RPMI7951 (cell line): ENCODE data around the gene THSD1. TPM values are rescaled to one million over a fixed set of nuclear protein-coding genes. Genes with fewer than 3 reads are reported as not detected.
A peak's percentile ranks its signal among the peaks of the same experiment; 100 is the strongest.

Source experiments
- DNase-seq: peaks from one replicate; pipeline ENCODE4 v3.0.0-alpha.2; 2012; ENCODE audit warnings: low read depth
- total RNA-seq: library from RNA; depleted of rRNA; stranded (reverse); fragments of >200 nt; shearing (Covaris generic); gene quantifications from 2 replicates; pipeline ENCODE4 v1.2.3, GENCODE V29; 2014; rRNA removed

The THSD1 gene
- 2.8 and 3.5 TPM in 2 replicates for total RNA-seq

DNA sequence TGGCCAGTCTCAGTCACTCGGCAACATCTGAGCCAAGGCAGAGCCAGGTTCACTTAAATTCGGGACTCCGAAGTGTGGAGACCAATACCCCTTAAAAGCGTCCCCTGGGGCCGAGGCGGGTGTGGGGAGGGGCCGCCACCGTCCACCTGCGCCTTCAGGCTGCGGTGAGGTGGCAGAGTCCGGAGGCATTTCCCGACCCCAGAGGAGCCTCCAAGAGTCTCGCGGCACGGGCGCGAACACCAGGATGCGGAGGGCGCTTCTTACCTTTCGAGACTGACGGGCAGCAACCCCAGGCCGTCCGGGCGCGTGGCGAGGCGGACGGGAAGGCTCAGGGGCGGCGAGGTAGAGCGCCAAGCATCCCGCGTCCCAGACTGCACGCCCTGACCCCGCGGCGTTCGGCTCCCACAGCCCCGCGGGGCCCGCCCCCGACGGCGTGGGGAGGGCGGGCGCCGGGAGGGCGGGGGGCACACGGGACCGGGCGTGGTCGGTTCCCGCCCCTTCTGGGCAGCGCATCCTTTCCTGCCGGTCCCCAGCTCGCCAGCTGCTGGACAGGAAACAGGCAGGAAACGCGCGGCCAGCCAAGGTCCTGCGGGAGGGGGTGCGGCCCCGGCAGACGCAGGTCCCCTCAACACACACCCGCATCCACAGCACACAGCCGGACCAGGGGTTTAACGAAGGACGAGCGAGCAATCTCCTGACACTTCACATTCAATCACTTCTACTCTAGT is at the start of gene THSD1:
Gene THSD1 (minus strand): TSS at position 406 of the 728 bp plus-strand sequence. CDS start 3,572 bp downstream, outside the sequence.
- peak; percentile 75 for DNase-seq

- DNase-seq: peak; percentile 52
Measured at GRCh38 chr13:52455677-52456041, 49.7 kb upstream of the THSD1 start.

- DNase-seq: peak; percentile 92
Measured at GRCh38 chr13:52454820-52455676, 49.1 kb upstream of the THSD1 start, which contains the start of gene CKAP2. CKAP2 (plus strand) TSS chr13:52455478; CDS start chr13:52455557, 79 bp downstream.

DNA sequence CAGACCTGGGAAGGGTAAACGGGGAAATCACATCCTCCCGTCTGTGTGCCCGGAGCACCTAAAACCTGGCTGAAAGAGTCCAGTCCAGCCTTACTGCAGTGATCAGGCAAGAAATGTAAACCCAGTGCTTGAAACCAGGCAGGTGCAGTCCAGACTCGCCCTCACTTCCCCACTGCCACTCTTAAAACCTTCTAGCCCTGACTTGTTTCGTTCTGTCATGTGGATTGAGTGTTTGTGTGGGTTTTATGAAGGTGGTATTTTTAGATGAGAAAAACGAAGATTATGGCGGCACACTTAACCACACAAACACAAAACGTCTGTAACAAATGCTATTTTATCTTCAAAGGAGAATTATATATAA is 48.5 kb upstream of the THSD1 start:
- peak; percentile 22 for DNase-seq

- DNase-seq: no peak
Measured at GRCh38 chr13:52452470-52452869, 46.5 kb upstream of the THSD1 start.

GRCh38 chr13:52451135-52451804 is 45.3 kb upstream of the THSD1 start:
- no peak for DNase-seq

DNA sequence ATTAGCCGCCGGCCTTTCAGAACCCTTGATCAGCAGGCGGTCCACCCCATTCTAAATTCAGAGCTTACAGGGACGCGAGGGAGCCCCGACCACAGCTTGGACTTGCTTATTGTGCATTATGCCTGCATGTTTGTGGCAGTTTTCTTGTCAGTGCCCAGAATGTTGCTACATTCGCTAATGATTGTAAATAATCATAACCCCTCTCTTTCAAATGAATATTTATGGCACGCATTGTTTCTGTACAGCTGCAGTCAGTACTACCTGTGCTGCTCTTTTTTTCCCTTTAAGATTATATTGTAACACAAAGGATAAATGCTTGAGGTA is 44.8 kb upstream of the THSD1 start:
- DNase-seq: no peak

DNA sequence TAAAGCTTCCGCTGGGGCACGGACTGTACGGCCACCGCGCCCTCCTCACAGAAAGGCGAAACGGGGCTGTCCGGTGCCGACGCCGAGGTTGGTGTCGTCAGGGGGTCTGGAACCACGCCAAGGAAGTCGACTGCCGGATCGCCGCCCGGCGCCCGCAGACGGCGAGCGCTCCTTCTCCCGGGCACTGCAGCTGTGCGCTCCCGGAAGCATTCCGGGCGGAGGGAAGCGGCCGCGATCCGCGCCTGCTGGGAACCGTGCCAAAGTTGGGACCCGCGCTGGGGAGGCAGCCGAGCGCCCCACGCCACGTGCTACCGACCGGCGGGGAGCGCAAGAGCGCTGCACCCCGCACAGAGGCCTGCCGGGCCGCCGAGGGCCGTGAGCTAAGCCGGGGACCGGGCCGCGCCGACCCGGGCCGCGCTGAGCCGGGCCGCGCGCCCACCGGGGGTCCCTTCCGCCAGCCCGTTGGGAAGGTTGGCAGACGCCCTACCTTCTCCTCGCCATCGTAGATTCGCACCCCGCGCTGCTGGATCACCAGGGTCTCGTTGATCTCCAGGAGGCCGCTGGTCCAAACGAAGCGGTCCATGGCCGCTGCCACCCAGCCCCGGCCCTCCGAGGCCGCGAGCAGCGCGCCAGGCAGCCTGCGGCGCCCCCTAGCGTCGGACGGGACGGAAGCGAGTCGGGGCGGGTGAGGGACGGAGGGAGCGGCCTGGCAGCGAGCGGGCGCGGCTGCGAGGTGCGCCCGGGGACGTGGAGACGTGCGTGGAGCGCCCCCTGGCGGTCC is 44.2 kb upstream of the THSD1 start, which contains the start of gene VPS36:
Gene VPS36 (minus strand): TSS at position 623 of the 781 bp plus-strand sequence. CDS start 40 bp downstream, at position 583.
- DNase-seq: peak; percentile 85

- no peak for DNase-seq
Measured at GRCh38 chr13:52449331-52450011, 43.5 kb upstream of the THSD1 start.

DNA sequence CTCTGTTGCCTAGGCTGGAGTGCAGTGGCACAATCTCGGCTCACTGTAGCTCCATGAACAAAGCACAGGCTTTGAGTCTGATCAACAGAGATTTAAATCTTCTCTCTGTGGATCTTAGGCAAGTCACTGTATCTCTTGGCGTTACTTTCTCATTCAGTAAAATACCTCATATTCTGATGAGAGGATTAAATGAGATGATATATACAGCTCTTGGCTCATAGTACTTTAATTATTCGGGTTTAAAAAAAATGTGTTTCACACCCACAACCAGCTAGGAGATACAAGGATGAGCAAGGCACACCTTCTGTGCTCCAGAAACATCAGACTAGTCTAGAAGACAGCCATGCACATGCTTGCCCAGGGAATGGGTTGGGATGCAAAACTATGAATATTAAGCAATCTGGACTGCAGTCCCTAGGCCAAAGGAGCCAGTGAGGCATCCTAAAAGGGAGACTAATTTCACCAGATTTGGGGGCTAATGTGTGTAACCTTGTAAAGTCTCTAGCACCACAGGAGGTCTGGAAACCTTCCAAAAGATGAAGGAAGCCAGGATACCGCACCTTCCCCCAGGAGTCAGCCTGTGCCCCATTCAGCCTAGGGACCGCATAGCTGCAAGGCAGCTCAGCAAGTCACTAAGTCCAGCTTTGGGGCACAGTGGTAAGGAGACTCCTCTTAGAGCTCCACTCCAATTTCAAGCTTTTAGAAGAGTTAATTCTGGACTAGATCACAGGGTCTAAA is 42.0 kb upstream of the THSD1 start:
- no peak for DNase-seq

GRCh38 chr13:52447354-52447753 is 41.4 kb upstream of the THSD1 start:
- no peak for DNase-seq

- no peak for DNase-seq
Measured at GRCh38 chr13:52446265-52446664, 40.3 kb upstream of the THSD1 start.

- no peak for DNase-seq
Measured at GRCh38 chr13:52432456-52432855, 26.5 kb upstream of the THSD1 start.

- no peak for DNase-seq
Measured at GRCh38 chr13:52428295-52428694, 22.3 kb upstream of the THSD1 start.

- no peak for DNase-seq
Measured at GRCh38 chr13:52421216-52421615, 15.2 kb upstream of the THSD1 start.

- no peak for DNase-seq
Measured at GRCh38 chr13:52419080-52419479, 13.1 kb upstream of the THSD1 start.

DNA sequence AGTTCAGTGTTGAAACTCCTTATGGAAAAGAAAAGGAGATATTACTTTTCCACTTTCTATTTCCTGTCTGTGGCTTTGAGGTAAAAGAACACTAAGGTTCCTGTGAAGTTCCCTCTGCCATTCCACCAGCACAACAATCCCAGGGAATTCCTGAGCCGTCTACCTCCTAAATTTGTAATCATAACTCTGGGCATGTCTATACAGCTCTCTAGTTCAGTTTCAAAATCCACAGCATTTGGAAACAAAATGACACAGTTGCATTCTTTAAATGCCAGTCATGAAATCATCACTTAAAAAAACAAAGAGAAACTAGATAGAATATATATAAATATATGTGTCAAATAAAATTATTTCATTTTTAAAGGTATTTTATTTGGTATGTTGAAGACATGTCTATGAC is 9.0 kb upstream of the THSD1 start:
- DNase-seq: no peak

DNA sequence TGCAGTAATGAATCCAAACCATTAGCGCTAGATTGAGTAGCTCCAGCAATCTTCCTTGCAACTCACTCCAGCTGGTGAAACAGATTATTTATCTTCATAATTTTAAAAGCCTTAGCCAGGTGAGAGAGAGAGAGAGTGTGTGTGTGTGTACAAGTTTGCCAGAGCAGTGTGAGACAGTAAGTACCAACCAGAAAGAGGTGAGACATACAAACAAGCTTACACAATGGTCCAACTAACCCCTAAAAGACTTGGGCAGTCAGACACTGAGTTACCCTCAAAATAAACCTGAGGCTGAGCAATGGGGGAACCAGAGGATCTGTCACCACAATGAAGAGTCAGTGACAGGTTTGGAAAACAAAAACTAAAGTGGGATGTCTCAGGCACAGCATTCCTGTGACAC is 8.1 kb upstream of the THSD1 start:
- no peak for DNase-seq

GRCh38 chr13:52412128-52412527 is 6.2 kb upstream of the THSD1 start:
- DNase-seq: no peak

- no peak for DNase-seq
Measured at GRCh38 chr13:52411629-52412028, 5.7 kb upstream of the THSD1 start.
